BLaER1 treated with 17β-estradiol and CSF1 and Interleukin-3, amounts not matched to agents 10 nM and 100 nM (cell line): ENCODE data around the gene STARD5.

Source experiments
- H3K27ac ChIP-seq, 11 experiments: shearing (Covaris generic); formaldehyde crosslinking; 2 replicates each; pipeline ENCODE4 v1.8.1; 2022
- H3K27me3 ChIP-seq, 11 experiments: shearing (Covaris generic); formaldehyde crosslinking; 2 replicates each; pipeline ENCODE4 v1.8.1; 2022
- H3K36me3 ChIP-seq, 11 experiments: shearing (Covaris generic); formaldehyde crosslinking; 2 replicates each; pipeline ENCODE4 v1.8.1; 2022
- H3K4me1 ChIP-seq, 10 experiments: shearing (Covaris generic); formaldehyde crosslinking; 2 replicates each; pipeline ENCODE4 v1.8.1; 2022
- H3K4me2 ChIP-seq, 11 experiments: shearing (Covaris generic); formaldehyde crosslinking; 2 replicates each; pipeline ENCODE4 v1.8.1; 2022
- H3K4me3 ChIP-seq, 10 experiments: shearing (Covaris generic); formaldehyde crosslinking; 2 replicates each; pipeline ENCODE4 v1.8.1; 2022
- H3K9ac ChIP-seq, 11 experiments: shearing (Covaris generic); formaldehyde crosslinking; 2 replicates each; pipeline ENCODE4 v1.8.1; 2022
- H3K9me3 ChIP-seq, 11 experiments: shearing (Covaris generic); formaldehyde crosslinking; replicated peaks in 1 of 11; 2 replicates each; pipeline ENCODE4 v1.8.1; 2022
- H4K20me1 ChIP-seq, 11 experiments: shearing (Covaris generic); formaldehyde crosslinking; 2 replicates each; pipeline ENCODE4 v1.8.1; 2022
- Cebpa-rat ChIP-seq, 11 experiments: shearing (Covaris generic); IDR thresholded peaks; 2 replicates each; pipeline ENCODE4 v1.8.1; 2022

The STARD5 gene

DNA sequence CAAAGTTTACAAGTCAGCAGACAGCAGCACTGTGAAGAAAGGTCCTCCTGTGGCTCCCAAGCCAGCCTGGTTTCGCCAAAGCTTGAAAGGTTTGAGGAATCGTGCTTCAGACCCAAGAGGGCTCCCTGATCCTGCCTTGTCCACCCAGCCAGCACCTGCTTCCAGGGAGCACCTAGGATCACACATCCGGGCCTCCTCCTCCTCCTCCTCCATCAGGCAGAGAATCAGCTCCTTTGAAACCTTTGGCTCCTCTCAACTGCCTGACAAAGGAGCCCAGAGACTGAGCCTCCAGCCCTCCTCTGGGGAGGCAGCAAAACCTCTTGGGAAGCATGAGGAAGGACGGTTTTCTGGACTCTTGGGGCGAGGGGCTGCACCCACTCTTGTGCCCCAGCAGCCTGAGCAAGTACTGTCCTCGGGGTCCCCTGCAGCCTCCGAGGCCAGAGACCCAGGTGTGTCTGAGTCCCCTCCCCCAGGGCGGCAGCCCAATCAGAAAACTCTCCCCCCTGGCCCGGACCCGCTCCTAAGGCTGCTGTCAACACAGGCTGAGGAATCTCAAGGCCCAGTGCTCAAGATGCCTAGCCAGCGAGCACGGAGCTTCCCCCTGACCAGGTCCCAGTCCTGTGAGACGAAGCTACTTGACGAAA is 24.2 kb downstream of the STARD5 start:
- peaks cover 0 to 21% (median 0%) of the 10 kb centered on the region in 11 experiments; a peak in 7 of 22 replicates for H4K20me1 ChIP-seq
- peaks cover 46 to 67% (median 54%) of the 10 kb centered on the region in 11 experiments for H3K36me3 ChIP-seq
- peak overlapping the region; percentile 19 to 98 (median 92); a peak in 19 of 22 replicates for H3K27ac ChIP-seq
- H3K4me2 ChIP-seq, result peak overlapping the region; percentile 90 to 100 (median 98)
- peak overlapping the region; percentile 70 to 87 (median 81); a peak in 21 of 22 replicates for H3K9ac ChIP-seq
- 0 out of 22 replicates have a peak, but pooled peaks cover 0 to 7% (median 0%) of the 10 kb centered on the region in 11 experiments for H3K9me3 ChIP-seq
- H3K27me3 ChIP-seq, result no peaks in the 10 kb centered on the region
- peaks cover 96 to 99% (median 98%) of the 10 kb centered on the region in 10 experiments for H3K4me1 ChIP-seq
- H3K4me3 ChIP-seq, result peak overlapping the region; percentile 29 to 77 (median 68)
- no peak for TF ChIP-seq Cebpa-rat (IDR thresholded peaks at IDR 0.05)

DNA sequence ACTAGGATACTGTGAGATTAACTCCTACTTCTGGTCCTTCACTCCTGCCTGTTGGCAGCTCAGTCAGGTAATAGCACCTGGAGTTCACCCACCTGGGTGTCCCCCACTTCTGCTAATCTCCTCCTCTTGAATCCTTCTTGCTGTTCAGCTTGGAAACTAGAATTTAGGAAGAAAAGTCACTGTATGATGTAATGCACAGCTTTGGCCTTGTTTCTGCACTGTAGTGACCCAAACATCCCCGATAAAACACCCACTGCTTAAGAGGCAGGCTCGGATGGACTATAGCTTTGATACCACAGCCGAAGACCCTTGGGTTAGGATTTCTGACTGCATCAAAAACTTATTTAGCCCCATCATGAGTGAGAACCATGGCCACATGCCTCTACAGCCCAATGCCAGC is 24.8 kb downstream of the STARD5 start:
- Histone ChIP-seq H3K4me1 (peaks cover 96 to 99% (median 98%) of the 10 kb centered on the region in 10 experiments), H3K36me3 (peaks cover 43 to 61% (median 48%) of the 10 kb centered on the region in 11 experiments), H3K4me2 (peak overlapping the region; percentile 90 to 100 (median 98)), H3K9ac (peak overlapping the region; percentile 70 to 87 (median 81); a peak in 21 of 22 replicates), H3K4me3 (peak overlapping the region; percentile 58 to 77 (median 68); a peak in 19 of 20 replicates), H3K9me3 (0 out of 22 replicates have a peak, but pooled peaks cover 0 to 7% (median 0%) of the 10 kb centered on the region in 11 experiments), H3K27ac (peak overlapping the region in 10 of 11 experiments; percentile 40 to 98 (median 94); a peak in 19 of 22 replicates), H4K20me1 (peaks cover 0 to 21% (median 0%) of the 10 kb centered on the region in 11 experiments; a peak in 7 of 22 replicates), H3K27me3 (no peaks in the 10 kb centered on the region)
- no peak for TF ChIP-seq Cebpa-rat (IDR thresholded peaks at IDR 0.05)

DNA sequence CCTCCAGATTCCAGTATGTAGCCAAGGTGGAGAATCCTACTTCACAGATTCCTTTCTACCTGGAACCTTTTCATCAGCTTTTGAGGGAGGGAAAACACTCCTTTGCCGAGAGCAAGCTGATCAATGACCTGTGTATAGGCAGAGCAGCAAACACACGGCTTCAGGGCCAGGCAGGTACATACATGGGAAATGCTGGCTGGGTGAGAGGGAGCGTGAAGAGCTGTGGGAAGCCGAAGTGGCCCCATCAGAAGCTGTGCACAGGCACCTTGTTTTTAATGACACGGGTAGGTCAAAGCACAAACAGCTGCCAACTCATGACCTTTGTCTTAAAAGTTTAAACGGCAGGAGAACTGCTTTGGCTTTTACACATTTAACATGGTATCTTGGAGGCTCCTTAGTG is 25.3 kb downstream of the STARD5 start:
- peaks cover 40 to 56% (median 43%) of the 10 kb centered on the region in 11 experiments for H3K36me3 ChIP-seq
- peak overlapping the region; percentile 58 to 77 (median 68) for H3K4me3 ChIP-seq
- peak overlapping the region; percentile 90 to 100 (median 98) for H3K4me2 ChIP-seq
- peak overlapping the region; percentile 9 to 98 (median 92); a peak in 20 of 22 replicates for H3K27ac ChIP-seq
- no peaks in the 10 kb centered on the region for H3K27me3 ChIP-seq
- peaks cover 96 to 99% (median 98%) of the 10 kb centered on the region in 10 experiments for H3K4me1 ChIP-seq
- TF ChIP-seq Cebpa-rat (IDR thresholded peaks at IDR 0.05), result no peak
- H4K20me1 ChIP-seq, result peaks cover 0 to 21% (median 0%) of the 10 kb centered on the region in 11 experiments; a peak in 7 of 22 replicates
- 0 out of 22 replicates have a peak, but pooled peaks cover 0 to 7% (median 0%) of the 10 kb centered on the region in 11 experiments for H3K9me3 ChIP-seq
- H3K9ac ChIP-seq, result peak overlapping the region; percentile 68 to 87 (median 81)

DNA sequence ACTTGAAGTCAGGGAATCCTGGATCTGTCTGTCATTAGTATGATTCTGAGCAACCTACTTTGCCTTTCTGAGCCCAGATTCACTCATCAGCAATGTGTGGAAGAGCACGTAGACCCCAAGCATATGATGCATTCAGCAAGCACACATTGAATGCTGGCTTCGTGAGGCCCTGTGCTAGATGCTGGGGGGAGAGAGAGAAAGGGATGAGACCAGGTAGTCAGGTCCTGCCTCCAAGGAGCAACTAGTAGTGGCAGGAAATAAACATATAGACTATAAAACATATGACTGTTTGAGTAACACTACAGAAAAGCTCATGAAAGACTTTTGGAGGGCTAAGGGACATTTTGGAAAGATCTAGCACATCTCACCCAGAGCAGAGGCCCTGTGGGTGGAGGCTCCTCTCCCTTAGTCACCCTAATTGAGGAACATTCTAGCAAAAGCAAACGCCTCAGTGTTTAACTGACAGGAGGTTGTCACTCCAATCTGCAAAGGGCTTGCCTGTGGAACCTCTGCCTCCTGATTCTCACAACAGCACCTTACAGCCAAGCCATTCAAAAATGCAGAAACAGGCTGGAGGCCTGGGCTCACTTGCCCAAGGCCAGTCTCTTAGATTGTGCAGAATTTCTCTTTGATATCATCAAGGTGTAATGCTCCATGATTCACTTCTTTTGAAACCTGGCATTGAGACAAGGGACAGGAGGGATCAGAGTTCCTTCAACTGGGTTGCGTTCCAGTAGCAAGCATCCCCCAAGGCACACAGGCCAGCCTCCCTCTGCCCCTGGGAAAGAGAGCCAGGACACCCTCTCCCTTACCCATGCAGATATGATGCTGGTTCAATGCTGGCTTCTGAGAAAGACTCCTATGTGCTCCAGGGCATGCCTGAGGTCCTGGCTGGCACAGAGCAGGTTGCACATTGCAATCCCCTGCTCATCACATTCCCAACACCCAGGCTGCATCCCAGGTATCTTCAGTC is 26.1 kb downstream of the STARD5 start:
- peaks cover 96 to 99% (median 98%) of the 10 kb centered on the region in 10 experiments for H3K4me1 ChIP-seq
- H3K9ac ChIP-seq, result peak overlapping the region; percentile 68 to 87 (median 81)
- peak overlapping the region; percentile 90 to 100 (median 98) for H3K4me2 ChIP-seq
- no peaks in the 10 kb centered on the region for H3K27me3 ChIP-seq
- peak overlapping the region; percentile 58 to 98 (median 92) for H3K27ac ChIP-seq
- H3K36me3 ChIP-seq, result peaks cover 32 to 48% (median 36%) of the 10 kb centered on the region in 11 experiments
- TF ChIP-seq Cebpa-rat (IDR thresholded peaks at IDR 0.05), result no peak
- H4K20me1 ChIP-seq, result peaks cover 0 to 21% (median 0%) of the 10 kb centered on the region in 11 experiments; a peak in 7 of 22 replicates
- peak overlapping the region; percentile 58 to 77 (median 68) for H3K4me3 ChIP-seq
- 0 out of 22 replicates have a peak, but pooled peaks cover 0 to 3% (median 0%) of the 10 kb centered on the region in 11 experiments for H3K9me3 ChIP-seq

DNA sequence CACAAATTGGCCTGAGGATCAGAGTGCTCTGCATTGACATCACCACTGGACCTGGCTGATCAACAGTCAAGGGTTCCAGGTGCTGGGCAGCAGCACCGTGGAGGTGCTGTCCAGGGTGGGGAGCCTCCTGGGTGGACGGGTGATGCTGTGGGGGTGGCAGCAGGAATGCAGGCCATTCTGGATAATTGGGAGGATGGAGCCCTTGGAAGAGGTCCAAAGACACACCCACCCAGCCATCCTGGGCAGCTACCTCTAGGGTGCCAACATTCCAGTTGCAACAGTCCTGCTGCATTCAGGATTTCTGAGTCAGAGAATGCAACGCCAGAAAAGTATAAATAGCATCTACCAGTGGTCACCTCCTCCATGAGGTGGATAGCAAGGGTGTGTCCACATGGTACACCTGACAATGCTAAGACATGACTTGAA is 26.8 kb downstream of the STARD5 start:
- H3K9me3 ChIP-seq, result no peaks in the 10 kb centered on the region
- peak overlapping the region; percentile 58 to 98 (median 92) for H3K27ac ChIP-seq
- H3K4me1 ChIP-seq, result peaks cover 96 to 99% (median 98%) of the 10 kb centered on the region in 10 experiments
- H3K4me3 ChIP-seq, result peak overlapping the region; percentile 58 to 77 (median 68)
- H3K36me3 ChIP-seq, result peaks cover 25 to 41% (median 28%) of the 10 kb centered on the region in 11 experiments
- TF ChIP-seq Cebpa-rat (IDR thresholded peaks at IDR 0.05), result no peak
- peak overlapping the region; percentile 68 to 87 (median 81) for H3K9ac ChIP-seq
- peaks cover 0 to 20% (median 0%) of the 10 kb centered on the region in 11 experiments; a peak in 7 of 22 replicates for H4K20me1 ChIP-seq
- no peaks in the 10 kb centered on the region for H3K27me3 ChIP-seq
- H3K4me2 ChIP-seq, result peak overlapping the region; percentile 90 to 100 (median 98)

DNA sequence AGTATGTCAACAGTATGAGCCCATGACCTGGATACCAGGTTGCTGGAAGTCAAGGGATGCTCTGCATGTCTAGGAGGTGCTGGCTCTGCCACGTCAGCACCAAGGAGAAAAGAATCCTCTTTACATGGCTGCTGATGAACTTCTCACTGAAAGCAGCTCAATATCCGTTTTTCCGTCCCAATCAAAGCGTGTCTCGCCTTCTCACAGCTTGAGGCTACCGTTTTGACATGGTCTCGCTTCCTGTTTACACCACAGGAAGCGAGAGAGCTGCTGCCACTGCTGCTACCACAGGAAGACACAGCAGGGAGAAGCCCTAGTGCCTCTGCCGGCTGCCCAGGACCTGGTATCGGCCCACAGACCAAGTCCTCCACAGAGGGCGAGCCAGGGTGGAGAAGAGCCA is 27.3 kb downstream of the STARD5 start:
- Histone ChIP-seq H3K4me1 (peaks cover 96 to 99% (median 98%) of the 10 kb centered on the region in 10 experiments), H3K36me3 (peaks cover 20 to 36% (median 25%) of the 10 kb centered on the region in 11 experiments), H3K4me3 (peak overlapping the region; percentile 58 to 77 (median 68)), H4K20me1 (peaks cover 0 to 18% (median 0%) of the 10 kb centered on the region in 11 experiments; a peak in 7 of 22 replicates), H3K9me3 (no peaks in the 10 kb centered on the region), H3K27me3 (no peaks in the 10 kb centered on the region), H3K4me2 (peak overlapping the region; percentile 90 to 100 (median 98)), H3K9ac (peak overlapping the region; percentile 68 to 87 (median 81)), H3K27ac (peak overlapping the region; percentile 58 to 98 (median 92); a peak in 21 of 22 replicates)
- peak in 2 of 11 experiments; percentile 32 to 56; a peak in 3 of 22 replicates for TF ChIP-seq Cebpa-rat (IDR thresholded peaks at IDR 0.05)

DNA sequence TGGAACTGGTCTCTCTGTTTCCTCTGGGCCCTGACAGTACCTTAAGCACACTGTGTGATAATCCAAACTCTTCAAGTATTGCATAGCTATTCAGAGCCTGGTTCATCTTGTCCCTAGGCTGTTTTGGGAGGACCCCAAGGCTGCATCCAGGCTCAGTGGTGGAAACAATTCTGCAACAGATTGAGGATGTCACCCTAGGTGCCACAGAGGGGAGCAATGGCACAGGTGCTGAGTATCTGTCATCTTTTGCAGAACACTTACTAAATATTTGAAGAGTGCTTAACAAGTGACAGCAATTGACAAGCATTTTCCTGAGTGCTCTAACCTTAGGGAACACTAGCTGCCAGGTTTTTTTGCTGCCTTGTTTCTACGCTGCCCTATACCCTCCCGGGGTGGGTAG is 27.8 kb downstream of the STARD5 start:
- peak overlapping the region; percentile 68 to 87 (median 81); a peak in 21 of 22 replicates for H3K9ac ChIP-seq
- H3K4me1 ChIP-seq, result peaks cover 91 to 99% (median 98%) of the 10 kb centered on the region in 10 experiments
- no peaks in the 10 kb centered on the region for H3K9me3 ChIP-seq
- H3K36me3 ChIP-seq, result peaks cover 15 to 31% (median 20%) of the 10 kb centered on the region in 11 experiments; a peak in 21 of 22 replicates
- TF ChIP-seq Cebpa-rat (IDR thresholded peaks at IDR 0.05), result no peak
- peak overlapping the region; percentile 47 to 98 (median 92); a peak in 21 of 22 replicates for H3K27ac ChIP-seq
- H3K27me3 ChIP-seq, result no peaks in the 10 kb centered on the region
- H3K4me3 ChIP-seq, result peak overlapping the region; percentile 58 to 77 (median 68); a peak in 19 of 20 replicates
- peaks cover 0 to 18% (median 0%) of the 10 kb centered on the region in 11 experiments; a peak in 7 of 22 replicates for H4K20me1 ChIP-seq
- peak overlapping the region; percentile 90 to 100 (median 98) for H3K4me2 ChIP-seq
